Uterus (tissue), 4 donors: ENCODE data around the gene TBC1D10A. TPM values are rescaled to one million over a fixed set of nuclear protein-coding genes. Genes with fewer than 3 reads are reported as not detected.

Experiments
- DNase-seq, 2 donors: peaks; one replicate each; pipeline ENCODE4 v3.0.0-alpha.2; 2019 to 2020
- H3K27ac ChIP-seq, 2 donors: fragments of 200-600 bp; sonication (generic); 1 replicate in 1 of 2; 2 replicates in 1 of 2; pipeline ENCODE4 v1.5.1; 2016 to 2018
- H3K27me3 ChIP-seq, 2 donors: fragments of 200-600 bp; sonication (generic); one replicate each; pipeline ENCODE4 v1.5.1; 2018 to 2019; ENCODE audit warnings: control low read depth in 1 of 2
- H3K36me3 ChIP-seq, 2 donors: fragments of 200-600 bp; sonication (generic); one replicate each; pipeline ENCODE4 v1.5.1; 2019; ENCODE audit warnings: control low read depth in 1 of 2
- H3K4me1 ChIP-seq, 2 donors: fragments of 200-600 bp; sonication (generic); one replicate each; pipeline ENCODE4 v1.5.1; 2018 to 2019; ENCODE audit warnings: control low read depth in 1 of 2
- H3K4me3 ChIP-seq, 2 donors: fragments of 200-600 bp; sonication (generic); 1 replicate in 1 of 2; 2 replicates in 1 of 2; pipeline ENCODE4 v1.5.1; 2018 to 2019; ENCODE audit warnings: mild to moderate bottlenecking in 1 of 2
- H3K9me3 ChIP-seq, 2 donors: fragments of 200-600 bp; sonication (generic); one replicate each; pipeline ENCODE4 v1.5.1; 2019; ENCODE audit warnings: control low read depth in 1 of 2
- POLR2A ChIP-seq, 2 donors: fragments of 450-650 bp; IDR thresholded peaks; one replicate each; pipeline ENCODE4 v1.6.1; 2016; ENCODE audit warnings: antibody characterized with exemption in 2 of 2, mild to moderate bottlenecking in 1 of 2, moderate library complexity in 1 of 2
- intact Hi-C: fragments of 100-400 bp; cut with DNase I; formaldehyde crosslinking; loops from one replicate; pipeline ENCODE4 v1.15.1; 2023; ENCODE audit warnings: low total_unique reads
- total RNA-seq, 4 donors: library from RNA; depleted of rRNA in 3 of 4; stranded (reverse); fragments of >200 nt in 3 of 4; gene quantifications; one replicate each; pipeline versions ENCODE4 v1.1.0 to v1.2.4, GENCODE V29; 2014 to 2023
- TF ChIP-seq, protein P1 (sequence below), 4 experiments: fragments of 200-600 bp in 2 of 4; fragments of 450-650 bp in 2 of 4; sonication (generic) in 2 of 4; IDR thresholded peaks; one replicate each; pipeline ENCODE4 v1.5.1; 2016 to 2019; ENCODE audit warnings: antibody characterized with exemption in 4 of 4, mild to moderate bottlenecking in 2 of 4, moderate library complexity in 1 of 4
- donor health status: DM: yes; HTN: yes; CAD: no.

The TBC1D10A gene, protein sequence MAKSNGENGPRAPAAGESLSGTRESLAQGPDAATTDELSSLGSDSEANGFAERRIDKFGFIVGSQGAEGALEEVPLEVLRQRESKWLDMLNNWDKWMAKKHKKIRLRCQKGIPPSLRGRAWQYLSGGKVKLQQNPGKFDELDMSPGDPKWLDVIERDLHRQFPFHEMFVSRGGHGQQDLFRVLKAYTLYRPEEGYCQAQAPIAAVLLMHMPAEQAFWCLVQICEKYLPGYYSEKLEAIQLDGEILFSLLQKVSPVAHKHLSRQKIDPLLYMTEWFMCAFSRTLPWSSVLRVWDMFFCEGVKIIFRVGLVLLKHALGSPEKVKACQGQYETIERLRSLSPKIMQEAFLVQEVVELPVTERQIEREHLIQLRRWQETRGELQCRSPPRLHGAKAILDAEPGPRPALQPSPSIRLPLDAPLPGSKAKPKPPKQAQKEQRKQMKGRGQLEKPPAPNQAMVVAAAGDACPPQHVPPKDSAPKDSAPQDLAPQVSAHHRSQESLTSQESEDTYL
- 10 to 100 TPM in 2 of 4 donors, 1 to 10 TPM in 2; 2.8 to 33.6 (median 10.0) TPM for total RNA-seq

DNA sequence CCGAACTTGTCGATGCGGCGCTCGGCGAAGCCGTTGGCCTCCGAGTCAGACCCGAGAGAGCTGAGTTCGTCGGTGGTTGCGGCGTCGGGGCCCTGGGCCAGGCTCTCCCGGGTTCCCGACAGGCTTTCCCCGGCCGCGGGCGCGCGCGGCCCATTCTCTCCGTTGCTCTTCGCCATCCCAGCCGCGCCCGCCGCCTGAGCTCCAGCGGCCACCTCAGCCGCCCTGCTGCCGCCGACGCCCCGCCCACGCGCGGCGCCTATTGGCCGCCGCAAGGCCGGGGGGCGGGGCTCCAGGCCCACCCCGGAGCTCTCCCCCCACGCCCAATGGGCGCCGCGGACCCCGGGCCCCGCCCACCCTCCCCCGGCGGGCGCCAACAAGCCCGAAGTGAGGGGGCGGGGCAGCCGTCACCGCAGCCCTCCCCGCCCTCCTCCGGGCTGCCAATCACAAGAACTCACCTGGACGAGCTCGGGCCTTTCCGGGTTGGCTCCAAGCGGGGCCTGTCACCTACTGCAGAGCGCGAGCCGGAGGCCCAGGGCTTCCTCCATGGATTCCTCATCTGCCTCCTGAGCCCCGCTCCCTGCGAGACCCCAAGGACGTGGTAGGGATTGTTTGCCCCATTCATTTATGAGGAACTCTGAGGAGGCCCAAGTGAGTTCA lies at the start of gene TBC1D10A:
TSS of gene TBC1D10A (minus strand) at position 236 of the 657 bp plus-strand sequence. CDS start at position 176, 60 bp downstream.
- Histone ChIP-seq H3K4me1 (peaks cover 0 to 4% of the 10 kb centered on the region in 2 donors), H3K9me3 (no peaks in the 10 kb centered on the region), H3K27ac (peak within 1 kb of the TSS; percentile 63 to 81), H3K27me3 (no peaks in the 10 kb centered on the region), H3K4me3 (peak within 1 kb of the TSS; percentile 67 to 71), H3K36me3 (no peaks in the 10 kb centered on the region)
- intact Hi-C loops: no loop called here
- DNase-seq: peak; percentile 86 to 87
- TF ChIP-seq, protein P1, sequence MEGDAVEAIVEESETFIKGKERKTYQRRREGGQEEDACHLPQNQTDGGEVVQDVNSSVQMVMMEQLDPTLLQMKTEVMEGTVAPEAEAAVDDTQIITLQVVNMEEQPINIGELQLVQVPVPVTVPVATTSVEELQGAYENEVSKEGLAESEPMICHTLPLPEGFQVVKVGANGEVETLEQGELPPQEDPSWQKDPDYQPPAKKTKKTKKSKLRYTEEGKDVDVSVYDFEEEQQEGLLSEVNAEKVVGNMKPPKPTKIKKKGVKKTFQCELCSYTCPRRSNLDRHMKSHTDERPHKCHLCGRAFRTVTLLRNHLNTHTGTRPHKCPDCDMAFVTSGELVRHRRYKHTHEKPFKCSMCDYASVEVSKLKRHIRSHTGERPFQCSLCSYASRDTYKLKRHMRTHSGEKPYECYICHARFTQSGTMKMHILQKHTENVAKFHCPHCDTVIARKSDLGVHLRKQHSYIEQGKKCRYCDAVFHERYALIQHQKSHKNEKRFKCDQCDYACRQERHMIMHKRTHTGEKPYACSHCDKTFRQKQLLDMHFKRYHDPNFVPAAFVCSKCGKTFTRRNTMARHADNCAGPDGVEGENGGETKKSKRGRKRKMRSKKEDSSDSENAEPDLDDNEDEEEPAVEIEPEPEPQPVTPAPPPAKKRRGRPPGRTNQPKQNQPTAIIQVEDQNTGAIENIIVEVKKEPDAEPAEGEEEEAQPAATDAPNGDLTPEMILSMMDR (IDR thresholded peaks at IDR 0.05): peak in 1 of 4 experiments; percentile 5
- peak; percentile 90 for TF ChIP-seq POLR2A (IDR thresholded peaks at IDR 0.05)

GRCh38 chr22:30375312-30375849 lies 48.6 kb upstream of the TBC1D10A start:
- Histone ChIP-seq H3K36me3 (no peaks in the 10 kb centered on the region), H3K27ac (no peak overlapping the region), H3K4me3 (no peak overlapping the region), H3K9me3 (no peaks in the 10 kb centered on the region), H3K27me3 (no peaks in the 10 kb centered on the region), H3K4me1 (no peaks in the 10 kb centered on the region)
- TF ChIP-seq, protein P1 (IDR thresholded peaks at IDR 0.05): no peak
- TF ChIP-seq POLR2A (IDR thresholded peaks at IDR 0.05): no peak
- intact Hi-C loops: no loop called here
- DNase-seq: no peak

DNA sequence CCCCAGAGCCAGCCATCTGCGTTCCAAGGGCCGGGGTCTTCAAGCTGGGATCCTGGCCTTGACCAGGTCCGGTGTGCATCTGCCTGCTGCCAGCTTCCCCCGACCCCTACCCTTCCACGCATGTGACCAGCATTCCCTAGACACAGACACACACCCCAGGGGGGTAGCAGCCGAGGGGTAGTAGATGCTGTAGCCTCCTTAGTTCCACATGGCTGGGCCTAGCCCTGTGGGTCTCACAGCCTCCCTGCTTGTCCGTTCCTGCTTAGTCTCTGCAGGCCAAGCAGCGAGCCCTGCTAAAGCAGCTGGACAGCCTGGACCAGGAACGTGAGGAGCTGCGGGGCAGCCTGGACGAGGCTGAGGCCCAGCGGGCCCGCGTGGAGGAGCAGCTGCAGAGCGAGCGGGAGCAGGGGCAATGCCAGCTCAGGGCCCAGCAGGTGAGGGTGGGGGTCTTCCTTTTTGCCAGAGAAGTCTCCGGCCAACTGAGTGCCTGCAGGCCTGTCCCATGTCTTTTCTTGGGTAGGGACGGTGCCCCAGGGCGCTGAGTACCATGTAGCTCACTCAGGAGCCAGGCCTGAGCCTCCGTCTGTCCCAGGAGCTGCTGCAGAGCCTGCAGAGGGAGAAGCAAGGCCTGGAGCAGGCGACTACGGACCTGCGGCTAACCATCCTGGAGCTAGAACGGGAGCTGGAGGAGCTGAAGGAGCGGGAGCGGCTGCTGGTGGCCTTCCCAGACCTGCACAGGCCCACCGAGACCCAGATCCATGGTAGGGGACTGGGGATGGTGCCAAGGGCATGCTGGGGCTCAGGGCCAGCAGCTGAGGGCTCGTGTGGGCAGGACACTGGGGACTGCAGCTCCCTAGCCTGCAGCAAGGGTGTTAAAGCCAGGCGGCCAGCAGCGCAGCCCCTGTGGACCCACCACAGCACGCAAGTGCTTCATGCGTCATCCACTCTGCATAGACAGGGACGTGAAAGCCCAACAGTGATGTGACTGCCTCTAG lies 46.9 kb upstream of the TBC1D10A start:
- intact Hi-C loops: no loop called here
- TF ChIP-seq, protein P1 (IDR thresholded peaks at IDR 0.05): no peak
- no peak for TF ChIP-seq POLR2A (IDR thresholded peaks at IDR 0.05)
- Histone ChIP-seq H3K4me3 (no peak overlapping the region), H3K9me3 (no peaks in the 10 kb centered on the region), H3K27me3 (no peaks in the 10 kb centered on the region), H3K36me3 (no peaks in the 10 kb centered on the region), H3K27ac (no peak overlapping the region), H3K4me1 (no peaks in the 10 kb centered on the region)
- no peak for DNase-seq

GRCh38 chr22:30372915-30373314 lies 46.2 kb upstream of the TBC1D10A start:
- no peaks in the 10 kb centered on the region for H3K27me3 ChIP-seq
- no peak for DNase-seq
- H3K4me1 ChIP-seq: no peaks in the 10 kb centered on the region
- no peaks in the 10 kb centered on the region for H3K36me3 ChIP-seq
- no peak overlapping the region for H3K27ac ChIP-seq
- no peak overlapping the region for H3K4me3 ChIP-seq
- TF ChIP-seq POLR2A (IDR thresholded peaks at IDR 0.05): no peak
- TF ChIP-seq, protein P1 (IDR thresholded peaks at IDR 0.05): no peak
- intact Hi-C loops: no loop called here
- no peaks in the 10 kb centered on the region for H3K9me3 ChIP-seq
